ENCODE measurements around the gene GPD1. TPM values are rescaled to one million over a fixed set of nuclear protein-coding genes. Genes with fewer than 3 reads are reported as not detected.

The GPD1 gene
- under 1 TPM; 0.10 to 0.34 TPM for total RNA-seq

- H3K36me3 Mint-ChIP-seq = peaks cover 15% of the 10 kb centered on the region
- no peaks in the 10 kb centered on the region for H3K9me3 Mint-ChIP-seq
- no peaks in the 10 kb centered on the region for H3K4me1 Mint-ChIP-seq (ENCODE audit: low read depth)
- POLR2A ChIA-PET = interaction anchor here (1.6 kb wide), 1 partner anchor 8 kb away, joined by 5 read pairs; the partner anchor contains the start of gene COX14
- DNase-seq = peak; percentile 45
- no peak within 1 kb of the TSS for H3K4me3 Mint-ChIP-seq
- no peak within 1 kb of the TSS for H3K27ac Mint-ChIP-seq
- CTCF ChIA-PET = interaction anchor here (0.9 to 6.1 kb wide), 8 partner anchors 7 to 72 kb away, joined by 3 to 43 read pairs (median 6); partner anchors contain the start of gene COX14
- H3K27me3 Mint-ChIP-seq = no peaks in the 10 kb centered on the region
- intact Hi-C loops (cut with micrococcal nuclease) = no loop called here
Observed at GRCh38 chr12:50103767-50104321, at the start of gene GPD1. GPD1 (plus strand) TSS chr12:50104008; CDS start chr12:50104051, 43 bp downstream.

GRCh38 chr12:50055831-50056638 lies 47.8 kb upstream of the GPD1 start:
- POLR2A ChIA-PET = interaction anchor here (0.9 to 1.1 kb wide), 2 partner anchors 13 to 17 kb away, joined by 3 to 4 read pairs; no protein-coding TSS in a partner anchor
- no peaks in the 10 kb centered on the region for H3K9me3 Mint-ChIP-seq
- CTCF ChIA-PET = interaction anchor here (0.5 to 5.9 kb wide), 32 partner anchors 8 to 599 kb away, joined by 3 to 197 read pairs (median 4); partner anchors contain the start of genes CERS5, COX14 and RACGAP1
- peak overlapping the region; percentile 31 for H3K4me3 Mint-ChIP-seq
- H3K27ac Mint-ChIP-seq = no peak overlapping the region
- peaks cover 48% of the 10 kb centered on the region for H3K27me3 Mint-ChIP-seq
- H3K36me3 Mint-ChIP-seq = no peaks in the 10 kb centered on the region
- H3K4me1 Mint-ChIP-seq (ENCODE audit: low read depth) = peaks cover 24% of the 10 kb centered on the region
- intact Hi-C loops (cut with micrococcal nuclease) = loop anchor here (1.0 kb wide), 3 partner anchors 17 to 280 kb away; no protein-coding TSS in a partner anchor
- peak; percentile 71 for DNase-seq

- no peak for DNase-seq
- Mint-ChIP-seq H3K4me1 (ENCODE audit: low read depth) (peaks cover 24% of the 10 kb centered on the region), H3K4me3 (no peak overlapping the region), H3K9me3 (no peaks in the 10 kb centered on the region), H3K27me3 (peaks cover 46% of the 10 kb centered on the region), H3K27ac (no peak overlapping the region), H3K36me3 (no peaks in the 10 kb centered on the region)
- CTCF ChIA-PET = interaction anchor here (0.5 to 5.9 kb wide), 28 partner anchors 8 to 598 kb away, joined by 3 to 197 read pairs (median 4); partner anchors contain the start of genes CERS5, COX14 and RACGAP1
- intact Hi-C loops (cut with micrococcal nuclease) = loop anchor here (1.0 kb wide), 3 partner anchors 17 to 280 kb away; no protein-coding TSS in a partner anchor
- POLR2A ChIA-PET = interaction anchor here (1.1 kb wide), 1 partner anchor 18 kb away, joined by 4 read pairs; no protein-coding TSS in a partner anchor
Observed at GRCh38 chr12:50056639-50056976, 47.2 kb upstream of the GPD1 start.

DNA sequence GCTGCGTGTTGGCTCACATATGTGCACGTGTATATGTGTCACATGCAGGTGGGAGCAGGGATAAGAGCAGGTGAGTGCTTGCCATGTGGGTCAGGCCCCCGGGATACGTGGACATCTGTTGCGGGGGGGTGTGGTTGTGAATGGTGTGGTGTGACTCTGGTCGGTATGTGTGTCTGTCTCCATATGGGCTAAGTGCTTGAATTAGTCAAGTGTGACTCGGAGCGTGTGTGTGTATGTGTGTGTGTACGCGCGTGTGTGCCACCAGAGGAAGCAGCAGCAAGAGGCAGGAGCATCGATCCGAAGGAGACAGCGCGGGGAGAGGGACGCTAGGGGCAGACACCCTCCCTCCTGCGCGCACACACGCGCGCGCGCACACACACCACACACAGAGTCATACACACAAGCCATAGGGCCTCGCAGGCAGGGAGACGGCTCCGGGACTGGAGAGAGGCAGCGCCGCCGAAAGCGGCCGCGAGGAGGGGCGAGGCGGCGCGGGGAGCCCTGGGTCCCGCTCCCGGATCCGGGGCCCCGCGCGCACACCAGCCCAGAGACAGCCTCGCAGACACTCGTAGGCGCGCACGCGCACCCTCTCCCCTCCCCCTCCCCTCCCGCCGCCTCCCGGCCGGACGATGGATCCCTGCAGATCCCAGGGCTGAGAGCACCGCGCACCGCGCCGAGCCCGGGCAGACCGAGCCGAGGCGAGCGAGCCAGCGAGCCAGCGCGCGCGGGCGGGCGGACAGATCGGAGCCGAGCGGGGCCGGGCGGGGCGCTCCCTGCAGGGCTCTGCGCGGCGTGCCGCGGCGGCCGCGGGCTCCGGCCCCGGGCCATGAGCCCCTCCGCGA lies 46.6 kb upstream of the GPD1 start, which contains the start of gene ASIC1:
TSS of gene ASIC1 (plus strand) at position 597 of the 842 bp plus-strand sequence. CDS start 1,171 bp downstream, outside the sequence.
- Mint-ChIP-seq H3K4me1 (ENCODE audit: low read depth) (peaks cover 24% of the 10 kb centered on the region), H3K36me3 (no peaks in the 10 kb centered on the region), H3K27ac (no peak within 1 kb of the TSS), H3K4me3 (peak within 1 kb of the TSS; percentile 68), H3K27me3 (peaks cover 40% of the 10 kb centered on the region), H3K9me3 (no peaks in the 10 kb centered on the region)
- DNase-seq = peak; percentile 58
- ChIA-PET POLR2A (interaction anchor here (1.1 kb wide), 1 partner anchor 18 kb away, joined by 4 read pairs; no protein-coding TSS in a partner anchor), CTCF (interaction anchor here (0.9 to 5.9 kb wide), 12 partner anchors 10 to 190 kb away, joined by 3 to 197 read pairs (median 14); partner anchors contain the start of genes COX14 and RACGAP1)
- intact Hi-C loops (cut with micrococcal nuclease) = loop anchor here (1.0 kb wide), 3 partner anchors 18 to 281 kb away; no protein-coding TSS in a partner anchor

GRCh38 chr12:50057896-50058670 lies 45.7 kb upstream of the GPD1 start:
- Mint-ChIP-seq H3K27ac (no peak overlapping the region), H3K9me3 (no peaks in the 10 kb centered on the region), H3K4me1 (ENCODE audit: low read depth) (peaks cover 24% of the 10 kb centered on the region), H3K4me3 (peak overlapping the region; percentile 47), H3K36me3 (no peaks in the 10 kb centered on the region), H3K27me3 (peaks cover 36% of the 10 kb centered on the region)
- DNase-seq = no peak
- intact Hi-C loops (cut with micrococcal nuclease) = no loop called here
- CTCF ChIA-PET = interaction anchor here (0.6 to 5.9 kb wide), 8 partner anchors 12 to 113 kb away, joined by 3 to 127 read pairs (median 4); no protein-coding TSS in a partner anchor
- POLR2A ChIA-PET = no interaction called here

DNA sequence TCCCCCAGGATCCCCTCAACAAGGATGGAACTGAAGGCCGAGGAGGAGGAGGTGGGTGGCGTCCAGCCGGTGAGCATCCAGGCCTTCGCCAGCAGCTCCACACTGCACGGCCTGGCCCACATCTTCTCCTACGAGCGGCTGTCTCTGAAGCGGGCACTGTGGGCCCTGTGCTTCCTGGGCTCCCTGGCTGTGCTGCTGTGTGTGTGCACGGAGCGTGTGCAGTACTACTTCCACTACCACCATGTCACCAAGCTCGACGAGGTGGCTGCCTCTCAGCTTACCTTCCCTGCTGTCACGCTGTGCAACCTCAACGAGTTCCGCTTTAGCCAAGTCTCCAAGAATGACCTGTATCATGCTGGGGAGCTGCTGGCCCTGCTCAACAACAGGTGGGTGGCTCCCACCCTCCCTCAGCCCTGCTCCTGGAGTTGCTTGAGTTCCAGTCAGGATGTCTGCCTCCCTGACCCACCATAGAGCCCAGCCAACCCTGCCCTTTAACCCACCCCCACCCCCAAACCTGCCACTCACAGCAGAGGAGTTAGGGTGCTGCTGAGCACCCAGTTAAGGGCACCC lies 45.0 kb upstream of the GPD1 start:
- intact Hi-C loops (cut with micrococcal nuclease) = no loop called here

GRCh38 chr12:50059440-50060119 lies 44.2 kb upstream of the GPD1 start:
- POLR2A ChIA-PET = interaction anchor here (0.6 to 0.7 kb wide), 2 partner anchors 91 to 410 kb away, joined by 3 read pairs; no protein-coding TSS in a partner anchor
- Mint-ChIP-seq H3K9me3 (no peaks in the 10 kb centered on the region), H3K4me1 (ENCODE audit: low read depth) (peaks cover 24% of the 10 kb centered on the region), H3K27ac (no peak overlapping the region), H3K36me3 (no peaks in the 10 kb centered on the region), H3K27me3 (peaks cover 33% of the 10 kb centered on the region), H3K4me3 (no peak overlapping the region)
- intact Hi-C loops (cut with micrococcal nuclease) = no loop called here
- CTCF ChIA-PET = interaction anchor here (1.0 to 5.9 kb wide), 8 partner anchors 11 to 92 kb away, joined by 3 to 127 read pairs (median 6); no protein-coding TSS in a partner anchor
- peak; percentile 67 for DNase-seq

More for the DNA sequence above, 45.0 kb upstream of the GPD1 start:
- no peak for DNase-seq
- Mint-ChIP-seq H3K4me3 (peak overlapping the region; percentile 24), H3K9me3 (no peaks in the 10 kb centered on the region), H3K36me3 (no peaks in the 10 kb centered on the region), H3K27me3 (peaks cover 34% of the 10 kb centered on the region), H3K27ac (no peak overlapping the region), H3K4me1 (ENCODE audit: low read depth) (peaks cover 24% of the 10 kb centered on the region)
- POLR2A ChIA-PET = interaction anchor here (0.6 to 0.7 kb wide), 2 partner anchors 90 to 411 kb away, joined by 3 read pairs; no protein-coding TSS in a partner anchor
- CTCF ChIA-PET = interaction anchor here (0.6 to 5.9 kb wide), 10 partner anchors 12 to 114 kb away, joined by 3 to 127 read pairs (median 4); no protein-coding TSS in a partner anchor

GRCh38 chr12:50060120-50060468 lies 43.7 kb upstream of the GPD1 start:
- no peaks in the 10 kb centered on the region for H3K36me3 Mint-ChIP-seq
- peaks cover 24% of the 10 kb centered on the region for H3K4me1 Mint-ChIP-seq (ENCODE audit: low read depth)
- H3K27ac Mint-ChIP-seq = no peak overlapping the region
- no peak for DNase-seq
- H3K27me3 Mint-ChIP-seq = peaks cover 33% of the 10 kb centered on the region
- no peak overlapping the region for H3K4me3 Mint-ChIP-seq
- no peaks in the 10 kb centered on the region for H3K9me3 Mint-ChIP-seq
- POLR2A ChIA-PET = no interaction called here
- CTCF ChIA-PET = interaction anchor here (1.0 to 5.9 kb wide), 6 partner anchors 10 to 92 kb away, joined by 3 to 127 read pairs (median 8); no protein-coding TSS in a partner anchor
- intact Hi-C loops (cut with micrococcal nuclease) = no loop called here

DNA sequence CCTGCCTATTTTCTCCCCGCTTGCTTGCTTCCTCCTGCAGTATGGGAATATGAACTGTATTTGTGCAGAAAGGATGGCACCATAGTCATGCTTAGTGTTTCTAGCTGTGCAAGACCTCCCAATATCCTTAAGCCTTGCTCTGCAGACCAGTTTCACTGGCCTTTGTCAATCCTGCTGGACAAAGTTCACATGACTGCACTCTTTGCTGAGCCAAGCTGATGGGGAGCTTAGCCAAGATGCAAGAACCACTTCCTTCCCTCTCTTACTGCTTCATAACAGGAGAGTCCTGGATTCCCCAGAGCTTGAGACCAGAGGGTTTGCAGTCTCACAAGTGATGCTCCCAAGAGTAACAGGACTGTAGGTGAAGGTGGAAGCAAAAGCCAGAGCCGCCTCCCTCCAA lies 42.6 kb upstream of the GPD1 start:
- ChIA-PET CTCF (interaction anchor here (1.0 to 15.4 kb wide), 5 partner anchors 9 to 94 kb away, joined by 3 to 259 read pairs (median 12); no protein-coding TSS in a partner anchor), POLR2A (no interaction called here)
- peaks cover 17% of the 10 kb centered on the region for H3K4me1 Mint-ChIP-seq (ENCODE audit: low read depth)
- H3K36me3 Mint-ChIP-seq = no peaks in the 10 kb centered on the region
- H3K9me3 Mint-ChIP-seq = no peaks in the 10 kb centered on the region
- H3K27me3 Mint-ChIP-seq = peaks cover 27% of the 10 kb centered on the region
- no peak overlapping the region for H3K27ac Mint-ChIP-seq
- intact Hi-C loops (cut with micrococcal nuclease) = no loop called here
- no peak overlapping the region for H3K4me3 Mint-ChIP-seq
- DNase-seq = no peak

Measured in activated CD4-positive, alpha-beta memory T cell treated with anti-CD3 and anti-CD28 coated beads for 36 hours (primary cell).